ENCODE measurements around the gene CD151. TPM values are rescaled to one million over a fixed set of nuclear protein-coding genes. Genes with fewer than 3 reads are reported as not detected.

The CD151 gene
- total and polyA plus RNA-seq, 4 donors: 31.6 to 264 (median 124) TPM

DNA sequence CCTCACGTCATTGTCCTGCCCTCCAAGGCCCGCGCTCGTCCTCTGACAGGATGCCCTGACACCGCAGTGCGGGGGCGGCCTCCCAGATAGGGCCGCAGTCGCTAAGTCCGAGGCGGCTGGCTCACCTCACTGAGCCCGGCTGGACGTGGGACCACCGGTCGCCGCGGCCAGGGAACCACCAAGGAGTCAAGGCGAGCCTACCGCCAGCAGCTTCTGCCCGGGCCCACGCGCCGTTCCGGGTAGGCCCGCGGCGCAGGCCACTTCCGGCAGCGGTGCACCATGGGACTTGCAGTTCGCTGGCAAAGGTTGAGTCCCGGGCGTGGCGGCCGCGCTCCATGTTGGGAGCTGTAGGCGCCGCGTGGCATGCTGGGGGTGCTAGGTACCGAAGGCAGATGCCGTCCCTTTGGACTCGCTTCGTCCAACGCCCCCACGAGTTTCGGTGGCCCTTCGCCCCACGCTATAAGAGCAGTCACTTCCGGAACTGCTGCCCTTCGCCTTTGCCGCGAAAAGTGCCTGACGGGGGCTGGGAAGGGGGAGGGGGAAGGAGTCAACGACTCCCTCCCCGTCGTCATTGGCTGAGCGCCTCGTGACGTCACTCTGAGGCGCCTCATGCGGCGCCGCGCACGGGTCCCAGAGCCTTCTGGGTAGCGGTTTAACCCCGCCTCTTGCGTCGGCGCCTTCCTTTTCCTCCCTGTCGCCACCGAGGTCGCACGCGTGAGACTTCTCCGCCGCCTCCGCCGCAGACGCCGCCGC, 23.3 kb upstream of the CD151 start, which contains the start of gene RPLP2 (continued):
- TF ChIP-seq, protein P1, sequence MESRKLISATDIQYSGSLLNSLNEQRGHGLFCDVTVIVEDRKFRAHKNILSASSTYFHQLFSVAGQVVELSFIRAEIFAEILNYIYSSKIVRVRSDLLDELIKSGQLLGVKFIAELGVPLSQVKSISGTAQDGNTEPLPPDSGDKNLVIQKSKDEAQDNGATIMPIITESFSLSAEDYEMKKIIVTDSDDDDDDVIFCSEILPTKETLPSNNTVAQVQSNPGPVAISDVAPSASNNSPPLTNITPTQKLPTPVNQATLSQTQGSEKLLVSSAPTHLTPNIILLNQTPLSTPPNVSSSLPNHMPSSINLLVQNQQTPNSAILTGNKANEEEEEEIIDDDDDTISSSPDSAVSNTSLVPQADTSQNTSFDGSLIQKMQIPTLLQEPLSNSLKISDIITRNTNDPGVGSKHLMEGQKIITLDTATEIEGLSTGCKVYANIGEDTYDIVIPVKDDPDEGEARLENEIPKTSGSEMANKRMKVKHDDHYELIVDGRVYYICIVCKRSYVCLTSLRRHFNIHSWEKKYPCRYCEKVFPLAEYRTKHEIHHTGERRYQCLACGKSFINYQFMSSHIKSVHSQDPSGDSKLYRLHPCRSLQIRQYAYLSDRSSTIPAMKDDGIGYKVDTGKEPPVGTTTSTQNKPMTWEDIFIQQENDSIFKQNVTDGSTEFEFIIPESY (IDR thresholded peaks at IDR 0.05): no peak
- TF ChIP-seq TAF1 (conservative IDR thresholded peaks at IDR 0.05) (peak; percentile 92), HNF4A (conservative IDR thresholded peaks at IDR 0.05) (peak in 1 of 2 donors; percentile 20), HNF4G (IDR thresholded peaks at IDR 0.05) (no peak)

GRCh38 chr11:810040-810567, 22.6 kb upstream of the CD151 start:
- peak overlapping the region; percentile 74 to 87 (median 80) for H3K4me3 ChIP-seq (ENCODE audit: low read depth in 1 of 3, low read length in 3 of 3)
- H3K4me1 ChIP-seq (ENCODE audit: control insufficient read depth in 4 of 4, insufficient read depth in 4 of 4, low read length in 3 of 4): peaks cover 6 to 32% (median 22%) of the 10 kb centered on the region in 4 donors
- H3K9ac ChIP-seq (ENCODE audit: low read depth in 1 of 2, low read length in 2 of 2): peak overlapping the region; percentile 74 to 96
- H3K27me3 ChIP-seq (ENCODE audit: control insufficient read depth in 4 of 4, insufficient read depth in 4 of 4, low read length in 3 of 4): no peaks in the 10 kb centered on the region
- no peaks in the 10 kb centered on the region for H3K9me3 ChIP-seq (ENCODE audit: control insufficient read depth in 4 of 4, low read length in 3 of 4)
- no peak for TF ChIP-seq EGR1 (IDR thresholded peaks at IDR 0.05; ENCODE audit: low read depth in 2 of 2)
- no peak for TF ChIP-seq YY1 (IDR thresholded peaks at IDR 0.05)
- TF ChIP-seq REST (IDR thresholded peaks at IDR 0.05): no peak
- no peak for TF ChIP-seq RXRA (IDR thresholded peaks at IDR 0.05)
- no peak for TF ChIP-seq CTCF (IDR thresholded peaks at IDR 0.05; ENCODE audit: low read depth, low read length, missing input control)
- no peak for TF ChIP-seq JUND (IDR thresholded peaks at IDR 0.05)
- TF ChIP-seq SP1 (IDR thresholded peaks at IDR 0.05): no peak
- TF ChIP-seq MAX (IDR thresholded peaks at IDR 0.05): no peak
- TF ChIP-seq RAD21 (IDR thresholded peaks at IDR 0.05): no peak
- TF ChIP-seq, protein P1 (IDR thresholded peaks at IDR 0.05): no peak
- TF ChIP-seq HNF4G (IDR thresholded peaks at IDR 0.05): no peak
- no peak for TF ChIP-seq FOXA1 (IDR thresholded peaks at IDR 0.05)
- TF ChIP-seq, protein P2, sequence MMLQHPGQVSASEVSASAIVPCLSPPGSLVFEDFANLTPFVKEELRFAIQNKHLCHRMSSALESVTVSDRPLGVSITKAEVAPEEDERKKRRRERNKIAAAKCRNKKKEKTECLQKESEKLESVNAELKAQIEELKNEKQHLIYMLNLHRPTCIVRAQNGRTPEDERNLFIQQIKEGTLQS (IDR thresholded peaks at IDR 0.05): no peak
- under 1% methylated on average over 55 of the region's 55 CpGs for WGBS
- H3K27ac ChIP-seq (ENCODE audit: low read depth in 1 of 2, low read length in 2 of 2): peak overlapping the region; percentile 97 to 100
- no peak for DNase-seq (ENCODE audit: low spot score)
- peaks cover 5 to 23% (median 18%) of the 10 kb centered on the region in 4 donors for H3K36me3 ChIP-seq (ENCODE audit: control insufficient read depth in 4 of 4, insufficient read depth in 3 of 4, low read depth in 1 of 4, low read length in 3 of 4)

Measured in liver (tissue), 9 donors.